ENCODE measurements around the gene FAM3C.

Gene FAM3C

DNA sequence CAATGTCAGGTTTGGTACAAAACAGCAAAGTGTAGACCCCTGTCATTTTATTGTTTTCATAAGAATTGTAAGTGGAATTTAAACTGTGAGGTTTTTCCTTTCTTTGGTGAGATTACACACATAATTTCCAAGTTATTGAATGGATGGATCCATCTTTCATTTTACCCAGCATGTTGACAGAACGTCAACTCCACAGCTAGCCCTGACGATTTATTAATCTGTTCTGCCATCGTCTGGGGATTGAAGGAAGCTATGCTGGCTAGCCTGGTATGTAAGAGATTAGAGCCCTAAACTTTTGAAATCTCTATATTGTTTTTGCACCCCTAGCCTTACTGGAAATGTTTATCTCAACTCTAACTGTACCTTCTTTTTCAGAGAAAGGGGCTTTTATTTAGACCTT lies 58.7 kb downstream of the FAM3C start:
- peaks cover 47% of the 10 kb centered on the region for H3K27me3 ChIP-seq
- H3K27ac ChIP-seq = no peak overlapping the region
- no peaks in the 10 kb centered on the region for H3K9me3 ChIP-seq
- no peaks in the 10 kb centered on the region for H3K36me3 ChIP-seq
- no peak overlapping the region for H3K4me3 ChIP-seq (ENCODE audit: low read depth in 1 of 2, low read length in 1 of 2)
- TF ChIP-seq, protein P1, sequence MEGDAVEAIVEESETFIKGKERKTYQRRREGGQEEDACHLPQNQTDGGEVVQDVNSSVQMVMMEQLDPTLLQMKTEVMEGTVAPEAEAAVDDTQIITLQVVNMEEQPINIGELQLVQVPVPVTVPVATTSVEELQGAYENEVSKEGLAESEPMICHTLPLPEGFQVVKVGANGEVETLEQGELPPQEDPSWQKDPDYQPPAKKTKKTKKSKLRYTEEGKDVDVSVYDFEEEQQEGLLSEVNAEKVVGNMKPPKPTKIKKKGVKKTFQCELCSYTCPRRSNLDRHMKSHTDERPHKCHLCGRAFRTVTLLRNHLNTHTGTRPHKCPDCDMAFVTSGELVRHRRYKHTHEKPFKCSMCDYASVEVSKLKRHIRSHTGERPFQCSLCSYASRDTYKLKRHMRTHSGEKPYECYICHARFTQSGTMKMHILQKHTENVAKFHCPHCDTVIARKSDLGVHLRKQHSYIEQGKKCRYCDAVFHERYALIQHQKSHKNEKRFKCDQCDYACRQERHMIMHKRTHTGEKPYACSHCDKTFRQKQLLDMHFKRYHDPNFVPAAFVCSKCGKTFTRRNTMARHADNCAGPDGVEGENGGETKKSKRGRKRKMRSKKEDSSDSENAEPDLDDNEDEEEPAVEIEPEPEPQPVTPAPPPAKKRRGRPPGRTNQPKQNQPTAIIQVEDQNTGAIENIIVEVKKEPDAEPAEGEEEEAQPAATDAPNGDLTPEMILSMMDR (IDR thresholded peaks at IDR 0.05) = no peak
- no peaks in the 10 kb centered on the region for H3K4me1 ChIP-seq (ENCODE audit: control insufficient read depth in 1 of 2, insufficient read depth in 1 of 2, low read depth in 1 of 2, low read length in 1 of 2)

DNA sequence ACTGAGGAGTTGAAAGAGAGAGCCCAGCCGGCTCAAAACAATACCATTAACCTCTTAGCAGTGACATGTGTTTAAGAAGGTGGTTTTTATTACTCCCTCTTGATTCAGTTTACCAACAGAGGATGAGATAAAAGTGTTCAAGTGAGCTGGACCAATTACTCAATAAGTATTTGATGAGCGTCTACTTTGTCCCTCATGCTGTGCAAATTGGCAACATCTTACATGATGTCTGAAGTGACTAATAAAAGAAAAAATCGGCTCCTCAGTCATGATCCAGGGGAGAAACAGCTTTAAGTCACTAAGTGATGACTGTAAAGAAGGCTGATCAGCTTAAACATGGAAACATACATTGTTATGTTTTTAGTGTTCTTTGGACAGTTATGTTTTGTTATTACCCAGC lies 59.5 kb downstream of the FAM3C start:
- H3K36me3 ChIP-seq = no peaks in the 10 kb centered on the region
- no peak overlapping the region for H3K4me3 ChIP-seq (ENCODE audit: low read depth in 1 of 2, low read length in 1 of 2)
- H3K27ac ChIP-seq = no peak overlapping the region
- peaks cover 55% of the 10 kb centered on the region for H3K27me3 ChIP-seq
- no peaks in the 10 kb centered on the region for H3K4me1 ChIP-seq (ENCODE audit: control insufficient read depth in 1 of 2, insufficient read depth in 1 of 2, low read depth in 1 of 2, low read length in 1 of 2)
- no peaks in the 10 kb centered on the region for H3K9me3 ChIP-seq
- TF ChIP-seq, protein P1 (IDR thresholded peaks at IDR 0.05) = no peak

DNA sequence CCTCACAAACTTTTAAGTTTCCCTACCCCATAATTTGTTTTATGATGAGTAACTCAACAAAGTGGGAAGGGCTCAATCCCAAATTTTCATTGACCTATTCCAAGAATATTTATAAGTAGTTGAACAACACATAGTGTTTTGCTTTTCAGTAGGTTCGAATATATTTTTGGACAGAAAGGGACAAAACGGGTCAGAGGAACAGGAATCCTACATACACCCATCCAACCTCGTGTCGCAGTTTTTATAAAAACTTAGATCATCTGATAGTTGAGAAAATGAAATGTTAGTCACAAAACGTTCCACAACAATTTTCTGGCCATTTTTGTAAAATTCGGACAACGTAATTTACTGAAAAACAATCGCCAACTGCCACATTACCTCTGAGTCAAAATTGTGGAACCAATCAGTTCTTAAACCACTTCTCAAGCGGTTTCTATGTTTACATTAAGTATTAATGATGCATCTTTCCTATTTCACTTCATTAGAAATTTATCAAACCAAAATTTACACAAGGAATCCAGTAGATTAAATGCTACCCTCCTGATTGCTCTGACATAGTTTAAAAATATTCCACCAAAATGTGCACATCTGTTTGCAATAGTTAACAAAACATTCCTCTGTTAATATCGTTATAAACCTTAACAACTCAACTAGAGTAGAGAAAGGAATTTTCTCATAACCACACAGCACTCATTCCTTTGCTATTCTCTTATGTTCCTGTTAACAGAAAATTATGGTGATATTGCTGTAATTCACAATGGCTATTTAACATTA lies 61.0 kb downstream of the FAM3C start:
- Histone ChIP-seq H3K9me3 (no peaks in the 10 kb centered on the region), H3K27me3 (peaks cover 70% of the 10 kb centered on the region)
- TF ChIP-seq, protein P1 (IDR thresholded peaks at IDR 0.05) = no peak

DNA sequence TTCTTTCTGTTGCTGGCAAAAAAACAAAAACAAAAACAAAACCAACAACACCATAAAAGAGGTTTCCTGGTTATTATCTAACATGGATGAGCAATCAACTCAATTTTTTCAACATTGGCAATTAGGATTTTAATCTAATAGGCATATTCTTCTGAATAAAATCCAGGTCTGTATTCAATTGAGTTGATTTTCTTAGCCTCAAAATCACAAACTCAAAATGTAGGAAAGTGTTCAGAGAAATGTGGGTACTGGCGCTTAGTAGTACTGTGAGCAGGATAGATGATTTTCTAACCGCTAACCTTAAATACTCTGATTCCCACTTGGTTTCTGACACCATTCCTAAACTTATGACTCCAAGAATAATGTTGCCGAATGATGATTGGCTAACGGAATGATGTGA lies 61.7 kb downstream of the FAM3C start:
- peaks cover 77% of the 10 kb centered on the region for H3K27me3 ChIP-seq
- H3K27ac ChIP-seq = no peak overlapping the region
- no peaks in the 10 kb centered on the region for H3K36me3 ChIP-seq
- H3K9me3 ChIP-seq = no peaks in the 10 kb centered on the region
- no peak overlapping the region for H3K4me3 ChIP-seq (ENCODE audit: low read depth in 1 of 2, low read length in 1 of 2)
- TF ChIP-seq, protein P1 (IDR thresholded peaks at IDR 0.05) = no peak
- no peaks in the 10 kb centered on the region for H3K4me1 ChIP-seq (ENCODE audit: control insufficient read depth in 1 of 2, insufficient read depth in 1 of 2, low read depth in 1 of 2, low read length in 1 of 2)

More for the DNA sequence above, 61.0 kb downstream of the FAM3C start:
- H3K4me1 ChIP-seq (ENCODE audit: control insufficient read depth in 1 of 2, insufficient read depth in 1 of 2, low read depth in 1 of 2, low read length in 1 of 2) = no peaks in the 10 kb centered on the region
- no peak overlapping the region for H3K27ac ChIP-seq
- no peak overlapping the region for H3K4me3 ChIP-seq (ENCODE audit: low read depth in 1 of 2, low read length in 1 of 2)
- H3K36me3 ChIP-seq = no peaks in the 10 kb centered on the region

DNA sequence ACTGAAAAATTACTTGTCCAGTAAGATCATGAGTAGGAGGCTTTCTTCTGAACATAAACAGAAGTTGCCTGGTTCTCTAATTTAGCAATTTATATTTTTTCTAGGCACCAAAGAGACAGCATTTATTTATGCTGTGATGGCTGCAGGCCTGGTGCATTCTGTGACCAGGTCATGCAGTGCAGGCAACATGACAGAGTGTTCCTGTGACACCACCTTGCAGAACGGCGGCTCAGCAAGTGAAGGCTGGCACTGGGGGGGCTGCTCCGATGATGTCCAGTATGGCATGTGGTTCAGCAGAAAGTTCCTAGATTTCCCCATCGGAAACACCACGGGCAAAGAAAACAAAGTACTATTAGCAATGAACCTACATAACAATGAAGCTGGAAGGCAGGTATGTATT lies 64.5 kb downstream of the FAM3C start:
- H3K36me3 ChIP-seq = no peaks in the 10 kb centered on the region
- peaks cover 99% of the 10 kb centered on the region for H3K27me3 ChIP-seq
- H3K4me1 ChIP-seq (ENCODE audit: control insufficient read depth in 1 of 2, insufficient read depth in 1 of 2, low read depth in 1 of 2, low read length in 1 of 2) = no peaks in the 10 kb centered on the region
- TF ChIP-seq, protein P1 (IDR thresholded peaks at IDR 0.05) = no peak
- H3K4me3 ChIP-seq (ENCODE audit: low read depth in 1 of 2, low read length in 1 of 2) = no peak overlapping the region
- H3K9me3 ChIP-seq = no peaks in the 10 kb centered on the region
- H3K27ac ChIP-seq = no peak overlapping the region
